H9 (cell line): ENCODE data around the gene MDGA2. TPM values are rescaled to one million over a fixed set of nuclear protein-coding genes. Genes with fewer than 3 reads are reported as not detected.

Experiments
- DNase-seq: peaks from one replicate; pipeline ENCODE4 v3.0.0-alpha.2; 2017
- H2AFZ ChIP-seq: one replicate; pipeline ENCODE4 v1.6.1; 2013; ENCODE audit warnings: mild to moderate bottlenecking, low read length, control low read depth, moderate library complexity
- H2AK5ac ChIP-seq: 2 replicates; pipeline ENCODE4 v1.6.1; 2013; ENCODE audit warnings: low read length, control low read depth, mixed read lengths; ENCODE audit not compliant: insufficient read length
- H2BK120ac ChIP-seq: one replicate; pipeline ENCODE4 v1.6.1; 2013; ENCODE audit warnings: low read depth, mild to moderate bottlenecking, low read length, control low read depth, inconsistent platforms; ENCODE audit not compliant: poor library complexity, severe bottlenecking
- H2BK12ac ChIP-seq: 2 replicates; pipeline ENCODE4 v1.6.1; 2013; ENCODE audit warnings: low read length, control low read depth, mixed read lengths, low read depth; ENCODE audit not compliant: insufficient read length
- H2BK15ac ChIP-seq: 2 replicates; pipeline ENCODE4 v1.6.1; 2013; ENCODE audit warnings: low read depth, low read length, control low read depth
- H2BK20ac ChIP-seq: one replicate; pipeline ENCODE4 v1.6.1; 2013; ENCODE audit warnings: low read depth, mild to moderate bottlenecking, low read length, control low read depth, inconsistent platforms; ENCODE audit not compliant: poor library complexity, severe bottlenecking
- H2BK5ac ChIP-seq: 2 replicates; pipeline ENCODE4 v1.6.1; 2013; ENCODE audit warnings: low read length, control low read depth, mixed read lengths; ENCODE audit not compliant: insufficient read length
- H3K14ac ChIP-seq: 2 replicates; pipeline ENCODE4 v1.6.1; 2013; ENCODE audit warnings: low read length, control low read depth; ENCODE audit not compliant: insufficient read depth
- H3K18ac ChIP-seq: 2 replicates; pipeline ENCODE4 v1.6.1; 2013; ENCODE audit warnings: low read depth, mild to moderate bottlenecking, mixed read lengths, low read length, control low read depth; ENCODE audit not compliant: insufficient read length
- H3K23ac ChIP-seq: 2 replicates; pipeline ENCODE4 v1.6.1; 2013; ENCODE audit warnings: low read length, control low read depth, mixed read lengths, low read depth; ENCODE audit not compliant: insufficient read length
- H3K23me2 ChIP-seq: 2 replicates; pipeline ENCODE4 v1.6.1; 2013; ENCODE audit warnings: low read depth, mild to moderate bottlenecking, mixed read lengths, low read length, control low read depth; ENCODE audit not compliant: insufficient read length, poor library complexity, severe bottlenecking
- H3K27ac ChIP-seq: 2 replicates; pipeline ENCODE4 v1.5.1; 2013; ENCODE audit warnings: low read length, control low read depth, mixed read lengths, low read depth; ENCODE audit not compliant: insufficient read length
- H3K27me3 ChIP-seq: 2 replicates; pipeline ENCODE4 v1.6.1; 2013; ENCODE audit warnings: low read length, control low read depth, inconsistent platforms; ENCODE audit not compliant: insufficient read depth
- H3K4ac ChIP-seq: 2 replicates; pipeline ENCODE4 v1.6.1; 2013; ENCODE audit warnings: low read depth, mild to moderate bottlenecking, control low read depth, inconsistent platforms, low read length, moderate library complexity
- H3K4me1 ChIP-seq: 2 replicates; pipeline ENCODE4 v1.6.1; 2013; ENCODE audit warnings: low read length, control low read depth, inconsistent platforms; ENCODE audit not compliant: insufficient read depth
- H3K4me2 ChIP-seq: 2 replicates; pipeline ENCODE4 v1.6.1; 2013; ENCODE audit warnings: low read length, control low read depth, mixed read lengths; ENCODE audit not compliant: insufficient read length, insufficient read depth
- H3K56ac ChIP-seq: 2 replicates; pipeline ENCODE4 v1.6.1; 2013; ENCODE audit warnings: low read depth, mild to moderate bottlenecking, mixed read lengths, low read length, control low read depth; ENCODE audit not compliant: insufficient read length
- H3K79me1 ChIP-seq: 2 replicates; pipeline ENCODE4 v1.6.1; 2013; ENCODE audit warnings: low read depth, mild to moderate bottlenecking, moderate library complexity, low read length, control low read depth, inconsistent platforms; ENCODE audit not compliant: insufficient read depth, poor library complexity, severe bottlenecking
- H3K79me2 ChIP-seq: 2 replicates; pipeline ENCODE4 v1.6.1; 2013; ENCODE audit warnings: low read length, control low read depth, inconsistent platforms; ENCODE audit not compliant: insufficient read depth
- H3K9ac ChIP-seq: 2 replicates; pipeline ENCODE4 v1.6.1; 2013; ENCODE audit warnings: low read length, control low read depth, mixed read lengths; ENCODE audit not compliant: insufficient read length; ENCODE audit errors: extremely low read depth
- H3K9me3 ChIP-seq: one replicate; pipeline ENCODE4 v1.6.1; 2013; ENCODE audit warnings: low read depth, low read length, inconsistent platforms; ENCODE audit not compliant: control insufficient read depth
- H3T11ph ChIP-seq: one replicate; pipeline ENCODE4 v1.6.1; 2013; ENCODE audit warnings: mild to moderate bottlenecking, low read length, control low read depth, inconsistent platforms
- H4K20me1 ChIP-seq: one replicate; pipeline ENCODE4 v1.6.1; 2013; ENCODE audit not compliant: control insufficient read depth, insufficient read length, insufficient read depth
- H4K5ac ChIP-seq: 2 replicates; pipeline ENCODE4 v1.6.1; 2013; ENCODE audit warnings: low read depth, mild to moderate bottlenecking, mixed read lengths, low read length, control low read depth; ENCODE audit not compliant: insufficient read length
- H4K8ac ChIP-seq: replicated peaks from 2 replicates; pipeline ENCODE4 v1.6.1; 2013; ENCODE audit warnings: low read length, control low read depth, mixed read lengths, low read depth; ENCODE audit not compliant: insufficient read length
- H4K91ac ChIP-seq: 2 replicates; pipeline ENCODE4 v1.6.1; 2013; ENCODE audit warnings: low read depth, mild to moderate bottlenecking, moderate library complexity, mixed read lengths, low read length, control low read depth; ENCODE audit not compliant: insufficient read length
- H3K27ac Mint-ChIP-seq, 3 experiments: 2 replicates in 2 of 3; 3 replicates in 1 of 3; pipeline ENCODE4 v1.8.0; 2020 to 2021; ENCODE audit warnings: mixed read lengths in 3 of 3, mild to moderate bottlenecking in 1 of 3, moderate library complexity in 1 of 3
- H3K27me3 Mint-ChIP-seq: 2 replicates; pipeline ENCODE4 v1.8.0; 2021; ENCODE audit warnings: low read depth, mild to moderate bottlenecking, moderate library complexity, mixed read lengths
- H3K36me3 Mint-ChIP-seq, 3 experiments: 2 replicates in 2 of 3; 3 replicates in 1 of 3; pipeline ENCODE4 v1.8.0; 2020 to 2021; ENCODE audit warnings: low read depth in 3 of 3, mixed read lengths in 3 of 3; ENCODE audit not compliant: insufficient read depth in 1 of 3
- H3K4me1 Mint-ChIP-seq, 2 experiments: 2 replicates each; pipeline ENCODE4 v1.8.0; 2020; ENCODE audit warnings: mixed read lengths in 2 of 2
- H3K4me3 Mint-ChIP-seq, 2 experiments: 2 replicates in 1 of 2; 3 replicates in 1 of 2; pipeline ENCODE4 v1.8.0; 2020 to 2021; ENCODE audit warnings: mild to moderate bottlenecking in 2 of 2, mixed read lengths in 2 of 2, moderate library complexity in 1 of 2
- H3K9me3 Mint-ChIP-seq, 2 experiments: 2 replicates in 1 of 2; 3 replicates in 1 of 2; pipeline ENCODE4 v1.8.0; 2020; ENCODE audit warnings: mild to moderate bottlenecking in 2 of 2, mixed read lengths in 2 of 2, moderate library complexity in 1 of 2
- CTCF ChIP-seq: fragments of 200-600 bp; sonication (generic); conservative IDR thresholded peaks from 3 replicates; pipeline ENCODE4 v1.8.0; 2021; ENCODE audit warnings: antibody characterized with exemption, mild to moderate bottlenecking
- total RNA-seq: library from RNA; stranded (reverse); gene quantifications from 2 replicates; pipeline ENCODE4 v1.2.1, GENCODE V29; 2021

The MDGA2 gene
- total RNA-seq, 1 experiment from 2014 or later, result 1.9 TPM

DNA sequence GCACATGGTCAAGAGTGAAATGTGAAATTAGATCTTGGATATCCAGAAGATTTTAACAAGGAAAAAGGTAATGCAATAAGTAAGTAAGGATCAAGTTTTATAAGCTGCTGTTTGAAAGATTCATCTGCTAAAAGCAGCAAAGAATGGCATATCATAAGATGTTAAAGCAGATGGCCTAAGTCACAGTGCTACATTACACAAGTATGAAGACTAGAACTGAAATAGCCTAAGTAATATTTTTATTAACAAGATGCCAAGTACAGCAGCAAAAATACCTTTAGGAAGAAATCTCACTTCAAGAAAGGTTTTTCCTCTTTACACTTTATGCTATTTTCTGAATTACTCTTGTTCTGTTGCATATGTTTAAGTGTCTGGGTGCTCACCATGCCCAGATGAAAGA is 414.1 kb downstream of the MDGA2 start:
- Histone ChIP-seq H3K79me2 (no peaks in the 10 kb centered on the region), H4K5ac (no peak overlapping the region), H4K20me1 (no peaks in the 10 kb centered on the region), H3K9ac (no peak overlapping the region), H3K9me3 (no peaks in the 10 kb centered on the region), H3K23me2 (no peaks in the 10 kb centered on the region), H2AFZ (no peak overlapping the region), H3K56ac (no peak overlapping the region), H4K8ac (no peak overlapping the region), H3K27me3 (no peaks in the 10 kb centered on the region), H2BK20ac (no peak overlapping the region), H3K4ac (no peak overlapping the region), H3K4me2 (no peak overlapping the region), H2BK15ac (no peak overlapping the region), H3K14ac (no peak overlapping the region), H2BK5ac (no peak overlapping the region), H2BK120ac (no peak overlapping the region), H3K79me1 (no peaks in the 10 kb centered on the region), H3K4me1 (no peaks in the 10 kb centered on the region), H2BK12ac (no peak overlapping the region), H3K18ac (no peak overlapping the region), H4K91ac (no peak overlapping the region), H3K23ac (no peak overlapping the region), H3T11ph (no peak overlapping the region), H2AK5ac (no peak overlapping the region), H3K27ac (no peak overlapping the region)
- Mint-ChIP-seq H3K36me3 (no peaks in the 10 kb centered on the region), H3K4me1 (no peaks in the 10 kb centered on the region), H3K27ac (no peak overlapping the region), H3K27me3 (no peaks in the 10 kb centered on the region), H3K9me3 (no peaks in the 10 kb centered on the region), H3K4me3 (no peak overlapping the region)
- no peak for DNase-seq
- TF ChIP-seq CTCF, result no peak
